ENCODE data around the gene DOCK6.
"Not testable (repeated sequence)": the region's sequence is repeated elsewhere in the genome, so short reads cannot be mapped to it uniquely, and the experiment has no call there.

DNA sequence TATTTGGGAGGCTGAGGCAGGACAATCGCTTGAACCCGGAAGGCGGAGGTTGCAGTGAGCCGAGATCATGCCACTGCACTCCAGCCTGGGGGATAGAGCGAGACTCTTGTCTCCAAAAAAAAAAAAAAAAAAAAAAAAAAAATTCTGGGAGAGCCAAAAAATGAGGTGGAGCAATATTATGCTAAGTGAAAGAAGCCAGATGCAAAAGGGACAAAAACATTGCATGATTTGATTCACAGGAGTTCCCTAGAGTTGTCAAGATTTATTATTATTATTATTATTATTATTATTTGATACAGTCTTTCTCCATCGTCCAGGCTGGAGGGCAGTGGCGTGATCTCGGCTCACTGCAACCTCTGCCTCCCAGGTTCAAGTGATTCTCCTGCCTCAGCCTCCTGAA lies 81.3 kb downstream of the DOCK6 start:
- TF ChIP-seq TOX (CRISPR knock-in tag; IDR thresholded peaks at IDR 0.05; ENCODE audit: borderline replicate concordance); RARB (CRISPR knock-in tag; IDR thresholded peaks at IDR 0.05): not testable (repeated sequence)

All from SK-N-SH treated with all-trans-retinoic acid at 6 μM for 48 hours (cell line).